A673 (cell line): Measurements from ENCODE around the gene ARID3B. TPM values are rescaled to one million over a fixed set of nuclear protein-coding genes. Genes with fewer than 3 reads are reported as not detected.

Source experiments
- BruUV-seq: library from RNA; stranded (reverse); fragments of 400-500 nt; replicated peaks from 2 replicates; lab custom pipeline; 2021; lab: Mats Ljungman, UMichigan
- CTCF ChIA-PET: fragments of 300-600 bp; sonication (Branson Sonifier 250); formaldehyde crosslinking; loops from one replicate; lab custom pipeline; 2022; ENCODE audit warnings: antibody characterized with exemption; lab: Charles Lee
- POLR2A ChIA-PET: fragments of 300-600 bp; sonication (Branson Sonifier 250); formaldehyde crosslinking; loops from one replicate; lab custom pipeline; 2022; ENCODE audit warnings: antibody characterized with exemption; ENCODE audit not compliant: low non-redundant PET; lab: Charles Lee
- DNase-seq: peaks from one replicate; pipeline ENCODE4 v3.0.0-alpha.2; 2015; ENCODE audit warnings: low spot score
- H3K27ac ChIP-seq: fragments of 200-600 bp; sonication (generic); 2 replicates; pipeline ENCODE4 v1.5.1; 2016; ENCODE audit warnings: mixed run types, low read depth, mild to moderate bottlenecking, mixed read lengths, antibody characterized with exemption, low read length; ENCODE audit not compliant: poor library complexity, severe bottlenecking
- H3K27me3 ChIP-seq: fragments of 200-600 bp; sonication (generic); replicated peaks from 2 replicates; pipeline ENCODE4 v1.6.1; 2017; ENCODE audit warnings: mixed run types, low read depth, mild to moderate bottlenecking, mixed read lengths, antibody characterized with exemption, low read length; ENCODE audit not compliant: insufficient read depth, poor library complexity
- H3K36me3 ChIP-seq: fragments of 200-600 bp; sonication (generic); 2 replicates; pipeline ENCODE4 v1.6.1; 2016; ENCODE audit warnings: mixed run types, mild to moderate bottlenecking, mixed read lengths, antibody characterized with exemption, low read length; ENCODE audit not compliant: insufficient read depth, poor library complexity, severe bottlenecking
- H3K4me1 ChIP-seq: fragments of 200-600 bp; sonication (generic); 2 replicates; pipeline ENCODE4 v1.6.1; 2017; ENCODE audit warnings: mixed run types, mild to moderate bottlenecking, mixed read lengths, antibody characterized with exemption, low read length; ENCODE audit not compliant: insufficient read depth, poor library complexity, severe bottlenecking
- H3K4me3 ChIP-seq: fragments of 200-600 bp; sonication (generic); 2 replicates; pipeline ENCODE4 v1.5.1; 2016; ENCODE audit warnings: low read depth, mixed run types, mild to moderate bottlenecking, mixed read lengths, low read length; ENCODE audit not compliant: poor library complexity, severe bottlenecking
- H3K9me3 ChIP-seq: fragments of 200-600 bp; sonication (generic); 2 replicates; pipeline ENCODE4 v1.6.1; 2016; ENCODE audit warnings: mixed run types, low read depth, mild to moderate bottlenecking, mixed read lengths, antibody characterized with exemption, low read length; ENCODE audit not compliant: poor library complexity, severe bottlenecking
- CTCF ChIP-seq: fragments of 300-800, 200-600 bp; sonication (generic); conservative IDR thresholded peaks from 2 replicates; pipeline ENCODE4 v1.5.1; 2017; ENCODE audit warnings: low read depth, mild to moderate bottlenecking, antibody characterized with exemption, low read length, moderate library complexity, mixed read lengths
- EZH2 ChIP-seq: fragments of 200-600 bp; sonication (generic); IDR thresholded peaks from 2 replicates; pipeline ENCODE4 v1.6.1; 2017; ENCODE audit warnings: borderline replicate concordance, low read depth, mild to moderate bottlenecking, mixed read lengths, antibody characterized with exemption, low read length; ENCODE audit not compliant: poor library complexity, severe bottlenecking
- intact Hi-C: fragments of 100-400 bp; cut with micrococcal nuclease; formaldehyde crosslinking; loops from one replicate; pipeline ENCODE4 v1.10.0; 2022; ENCODE audit not compliant: unreplicated experiment
- total RNA-seq: library from RNA; stranded (reverse); gene quantifications from 2 replicates; pipeline ENCODE4 v1.2.3, GENCODE V29; 2021

Gene ARID3B
- total RNA-seq, 1 experiment from 2014 or later, result 18.3 TPM

GRCh38 chr15:74540161-74540760 lies 759 bp upstream of the ARID3B start:
- TSS peak; percentile 96 for BruUV-seq
- Histone ChIP-seq H3K27me3 (no peaks in the 10 kb centered on the region), H3K4me3 (peak overlapping the region; percentile 99), H3K9me3 (no peaks in the 10 kb centered on the region), H3K4me1 (peaks cover 15% of the 10 kb centered on the region), H3K36me3 (no peaks in the 10 kb centered on the region), H3K27ac (peak overlapping the region; percentile 93)
- DNase-seq, result peak; percentile 15
- TF ChIP-seq CTCF (no peak), EZH2 (no peak)
- ChIA-PET CTCF (interaction anchor here (0.8 to 1.1 kb wide), 2 partner anchors 95 to 229 kb away, joined by 3 to 4 read pairs; no protein-coding TSS in a partner anchor), POLR2A (interaction anchor here (0.5 kb wide), 1 partner anchor 152 kb away, joined by 3 read pairs; no protein-coding TSS in a partner anchor)
- intact Hi-C loops, result loop anchor here (2.0 kb wide), 1 partner anchor 75 kb away; the partner anchor contains the start of gene CLK3

DNA sequence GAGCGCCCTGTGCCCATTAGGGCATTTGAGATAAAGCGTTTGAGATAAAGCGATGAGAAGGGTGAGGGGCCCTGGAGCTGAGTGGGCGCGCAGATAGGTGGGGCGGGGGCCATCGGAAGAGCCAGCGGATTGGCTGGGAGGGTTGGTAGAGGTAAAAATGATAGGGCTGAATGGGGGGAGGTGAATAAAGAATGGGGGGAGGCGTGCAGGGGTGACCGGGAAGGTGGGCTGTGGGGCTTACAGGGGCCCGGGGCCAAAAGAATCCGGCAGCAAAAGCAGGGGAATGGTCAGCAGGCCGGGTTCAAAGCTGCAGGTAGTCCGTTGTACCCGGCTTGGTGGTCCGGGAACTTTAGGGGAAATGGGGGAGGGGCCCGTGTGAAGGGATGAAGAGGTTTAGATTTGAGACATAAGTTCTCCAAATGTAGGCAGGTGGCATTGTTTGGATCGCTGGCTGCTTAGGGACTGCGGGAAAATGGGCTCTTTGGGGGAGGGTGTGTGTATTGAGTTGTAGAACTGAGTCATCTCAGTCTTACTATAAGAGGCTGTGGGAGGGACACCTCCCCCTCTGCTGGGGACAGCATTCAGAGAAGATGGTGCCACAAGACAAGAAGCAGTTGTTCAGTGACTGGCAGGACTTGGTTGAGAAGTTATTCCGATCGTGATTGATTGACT lies 610 bp downstream of the ARID3B start:
- Histone ChIP-seq H3K4me3 (peak overlapping the region; percentile 99), H3K36me3 (no peaks in the 10 kb centered on the region), H3K27ac (peak overlapping the region; percentile 82), H3K4me1 (peaks cover 27% of the 10 kb centered on the region), H3K9me3 (no peaks in the 10 kb centered on the region), H3K27me3 (no peaks in the 10 kb centered on the region)
- peak; percentile 77 for DNase-seq
- intact Hi-C loops, result loop anchor here (2.0 kb wide), 1 partner anchor 73 kb away; the partner anchor contains the start of gene CLK3
- POLR2A ChIA-PET, result interaction anchor here (0.5 to 0.6 kb wide), 3 partner anchors 104 to 315 kb away, joined by 3 to 6 read pairs (median 3); no protein-coding TSS in a partner anchor
- BruUV-seq, result no TSS peak
- TF ChIP-seq CTCF (no peak), EZH2 (no peak)
- CTCF ChIA-PET, result interaction anchor here (0.6 to 1.1 kb wide), 3 partner anchors 93 to 1979 kb away, joined by 3 to 8 read pairs (median 7); no protein-coding TSS in a partner anchor

GRCh38 chr15:74542166-74543042 lies 1.4 kb downstream of the ARID3B start:
- Histone ChIP-seq H3K27ac (no peak overlapping the region), H3K4me3 (peak overlapping the region; percentile 99), H3K27me3 (no peaks in the 10 kb centered on the region), H3K4me1 (peaks cover 29% of the 10 kb centered on the region), H3K9me3 (no peaks in the 10 kb centered on the region), H3K36me3 (no peaks in the 10 kb centered on the region)
- TF ChIP-seq CTCF, result no peak
- TF ChIP-seq EZH2, result no peak
- CTCF ChIA-PET, result no interaction called here
- TSS peak; percentile 26 for BruUV-seq
- intact Hi-C loops, result no loop called here
- no peak for DNase-seq
- POLR2A ChIA-PET, result no interaction called here
